Activated CD4-positive, alpha-beta T cell treated with anti-CD3 and anti-CD28 coated beads for 24 hours (primary cell): Measurements from ENCODE around the gene CARTPT.

ENCODE experiments used
- DNase-seq, 2 donors: peaks; one replicate each; pipeline ENCODE4 v3.0.0-alpha.2; 2020; ENCODE audit warnings: low read depth in 2 of 2

CARTPT gene

GRCh38 chr5:71737931-71738539 lies 19.0 kb downstream of the CARTPT start:
- no peak for DNase-seq

GRCh38 chr5:71738662-71739361 lies 19.7 kb downstream of the CARTPT start:
- no peak for DNase-seq

DNA sequence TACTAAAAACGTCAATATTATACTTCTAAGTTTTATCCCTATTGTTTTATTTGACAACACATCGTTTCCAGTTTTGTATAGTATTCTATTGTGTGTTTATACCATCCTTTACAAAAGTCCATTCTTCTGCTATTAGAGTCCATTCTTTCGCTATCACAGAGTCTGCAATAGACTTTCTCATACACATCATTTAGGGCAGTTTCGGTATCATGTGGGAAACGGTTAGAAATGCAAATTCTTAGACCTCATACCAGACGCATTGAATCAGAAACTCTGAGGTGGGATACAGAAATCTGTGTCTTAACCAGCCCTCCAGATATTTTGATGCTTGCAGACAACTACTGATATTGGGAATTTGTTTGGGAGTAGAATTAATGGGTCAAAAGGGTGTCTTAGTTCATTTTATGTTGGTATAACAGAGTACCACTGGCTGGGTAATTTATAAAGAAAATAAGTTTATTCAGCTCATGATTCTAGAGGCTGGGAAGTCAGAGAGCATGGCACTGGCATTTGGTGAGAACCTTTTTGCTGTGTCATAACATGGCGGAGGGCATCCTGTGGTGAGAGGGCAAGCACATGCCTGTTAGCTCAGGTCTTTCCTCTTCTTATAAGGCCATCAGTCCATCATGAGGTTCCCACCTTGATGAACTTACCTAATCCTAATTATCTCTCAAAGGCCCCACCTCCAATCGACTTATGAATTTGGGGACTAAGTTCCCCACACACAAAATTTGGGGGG lies 21.1 kb downstream of the CARTPT start:
- DNase-seq = no peak

DNA sequence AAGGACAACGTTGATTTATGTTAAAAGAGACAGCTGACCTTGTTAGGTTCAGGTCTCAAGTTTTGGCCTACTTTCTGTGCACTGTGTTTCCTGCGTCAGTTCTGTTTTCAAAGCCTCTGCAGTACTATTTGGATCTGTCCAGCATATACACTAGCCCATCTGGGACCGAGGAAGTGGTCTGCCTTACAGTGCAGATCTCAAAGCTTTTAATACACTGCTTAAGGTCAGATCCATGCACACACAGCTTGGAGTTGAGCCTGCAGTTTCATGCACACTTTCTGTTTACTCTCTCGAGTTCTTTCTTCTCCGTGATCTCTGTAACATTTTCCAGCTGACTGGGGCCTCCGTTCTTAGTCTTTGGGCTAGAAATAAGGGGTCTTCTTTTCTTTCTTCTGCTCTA lies 24.1 kb downstream of the CARTPT start:
- no peak for DNase-seq

DNA sequence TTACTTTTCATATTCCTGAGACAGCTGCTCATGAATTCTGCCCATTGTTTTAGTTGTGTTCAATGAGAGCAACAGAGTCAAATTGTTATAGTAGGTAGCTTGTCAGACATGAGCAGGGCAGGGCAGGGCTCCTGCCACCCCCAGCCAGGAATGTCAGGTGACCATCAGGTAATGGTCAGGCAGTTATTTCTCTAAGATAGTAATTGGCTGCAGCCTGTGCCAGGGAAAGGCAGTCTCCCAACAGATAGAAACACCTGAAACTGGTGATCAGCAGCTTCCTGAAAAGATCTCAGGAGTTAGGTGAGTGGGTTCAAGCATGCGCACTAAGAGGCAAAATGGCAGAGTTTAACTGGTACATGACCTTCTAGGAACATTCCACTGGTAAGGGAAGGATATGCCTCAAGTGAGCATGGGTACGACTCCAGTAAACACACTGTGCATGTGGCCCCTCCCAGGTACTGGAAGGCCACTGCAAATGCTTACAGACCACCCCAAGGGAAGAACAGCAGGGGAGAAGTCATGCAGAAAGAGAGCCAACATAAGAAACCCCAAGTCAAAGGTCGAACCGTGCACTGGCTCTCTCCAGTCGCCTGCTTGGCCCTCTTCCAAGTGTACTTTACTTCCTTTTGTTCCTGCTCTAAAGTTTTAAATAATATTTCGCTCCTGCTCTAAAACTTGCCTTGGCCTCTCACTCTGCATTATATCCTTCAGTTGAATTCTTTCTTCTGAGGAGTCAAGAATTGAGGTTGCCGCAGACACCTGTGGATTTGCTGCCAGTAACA lies 25.1 kb downstream of the CARTPT start:
- DNase-seq = no peak

- DNase-seq = no peak
Observed at GRCh38 chr5:71747182-71747581, 28.1 kb downstream of the CARTPT start.

DNA sequence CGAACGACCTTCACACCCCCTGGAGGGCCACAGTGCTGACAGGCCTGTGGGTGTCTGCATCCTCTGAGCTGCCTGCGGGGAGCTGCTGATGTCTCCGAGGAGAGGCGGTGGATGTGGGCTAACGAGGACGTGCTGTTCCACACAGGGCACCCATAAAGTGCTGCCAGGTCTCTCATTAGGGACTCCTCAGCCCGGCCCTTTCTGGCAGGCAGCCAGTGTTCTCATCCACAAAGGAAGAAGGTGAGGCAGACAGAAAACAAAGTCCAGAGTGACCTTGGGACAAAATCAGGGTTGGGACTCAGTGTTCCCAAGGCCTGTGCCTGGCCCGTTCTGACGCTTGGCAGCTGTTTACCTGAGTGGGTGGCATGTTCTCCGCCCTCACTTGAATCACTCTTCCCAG lies 29.3 kb downstream of the CARTPT start:
- no peak for DNase-seq

DNA sequence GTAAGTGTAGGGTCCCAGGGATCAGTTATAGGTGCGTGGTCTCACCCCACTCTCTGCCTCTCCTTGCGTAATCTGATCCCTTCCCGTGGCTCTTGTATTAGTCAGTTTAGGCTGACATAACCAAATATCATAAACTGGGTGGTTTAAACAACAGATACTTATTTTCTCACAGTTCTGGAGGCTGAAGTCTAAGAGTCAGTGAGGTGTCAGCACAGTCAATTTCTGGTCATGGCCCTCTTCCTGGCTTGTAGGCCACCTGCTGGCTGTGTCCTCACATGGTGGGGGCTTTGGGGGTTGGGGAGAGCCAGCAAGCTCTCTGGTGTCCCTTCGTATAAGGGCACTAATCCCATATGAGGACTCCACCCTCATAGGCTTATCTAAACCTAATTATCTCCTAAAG lies 32.3 kb downstream of the CARTPT start:
- no peak for DNase-seq

- no peak for DNase-seq
Observed at GRCh38 chr5:71752441-71753190, 33.5 kb downstream of the CARTPT start.

DNA sequence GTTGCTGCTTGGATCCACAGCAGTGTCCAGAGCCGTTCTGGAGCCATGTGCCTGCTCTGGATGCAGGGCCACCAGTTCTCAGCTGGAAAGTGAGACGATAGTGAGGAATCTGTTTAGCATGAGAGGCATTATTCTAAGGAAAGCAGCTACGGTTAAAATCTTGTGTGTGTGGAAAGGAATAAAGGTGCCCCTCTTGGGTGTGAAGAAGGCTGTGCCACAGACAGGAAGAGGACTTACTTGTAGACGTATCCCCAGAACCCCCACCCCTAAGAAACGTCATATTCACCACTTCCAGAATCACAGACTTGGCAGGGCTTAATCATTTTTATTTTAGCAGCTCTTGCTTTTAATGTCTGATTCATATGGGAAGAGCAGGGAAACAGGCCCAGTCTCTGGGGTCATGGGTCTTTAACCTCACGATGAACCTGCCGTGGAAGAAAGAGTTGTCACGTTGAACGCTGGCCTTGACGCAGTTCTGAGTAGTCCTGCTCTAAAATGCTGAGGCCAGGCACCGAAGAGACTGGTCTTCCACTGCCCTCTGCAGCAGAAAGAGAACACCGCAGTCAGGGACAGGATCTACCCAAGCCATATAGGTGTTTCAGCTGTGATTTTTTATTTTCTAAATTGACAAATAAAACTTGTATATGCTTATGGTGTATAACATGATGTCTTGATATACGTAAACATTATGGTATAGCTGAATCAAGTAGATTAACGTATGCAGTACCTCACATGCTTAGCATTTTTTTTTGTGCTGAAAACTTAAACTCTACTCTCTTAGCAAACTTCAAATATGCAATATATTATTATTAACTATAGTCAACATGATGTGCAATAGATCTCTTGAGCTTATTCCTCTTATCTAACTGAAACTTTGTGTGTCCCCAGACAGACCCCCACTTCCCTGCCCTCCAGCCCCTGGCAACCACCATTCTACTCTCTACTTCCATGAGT lies 38.8 kb downstream of the CARTPT start:
- DNase-seq = no peak

DNA sequence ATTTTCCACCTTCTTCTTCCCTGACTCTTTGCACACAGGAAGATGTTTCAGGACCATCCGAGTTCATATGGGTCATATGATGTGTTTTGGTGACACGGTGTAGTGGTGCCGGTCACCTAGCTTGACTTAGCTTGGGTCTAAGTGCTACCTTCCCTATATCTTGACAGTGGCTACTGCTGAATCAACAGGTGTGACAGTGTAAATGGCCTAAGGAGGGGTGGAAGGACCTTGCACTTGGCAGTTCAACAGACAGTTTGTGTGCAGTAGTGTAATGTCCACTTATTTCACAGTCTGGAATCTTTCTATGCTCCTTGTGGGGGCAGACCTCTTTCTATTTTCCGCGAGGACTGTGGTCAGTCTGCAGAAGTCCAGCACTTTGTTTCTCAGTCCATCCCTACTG lies 43.8 kb downstream of the CARTPT start:
- no peak for DNase-seq

GRCh38 chr5:71767661-71768060 lies 48.6 kb downstream of the CARTPT start:
- DNase-seq = no peak

DNA sequence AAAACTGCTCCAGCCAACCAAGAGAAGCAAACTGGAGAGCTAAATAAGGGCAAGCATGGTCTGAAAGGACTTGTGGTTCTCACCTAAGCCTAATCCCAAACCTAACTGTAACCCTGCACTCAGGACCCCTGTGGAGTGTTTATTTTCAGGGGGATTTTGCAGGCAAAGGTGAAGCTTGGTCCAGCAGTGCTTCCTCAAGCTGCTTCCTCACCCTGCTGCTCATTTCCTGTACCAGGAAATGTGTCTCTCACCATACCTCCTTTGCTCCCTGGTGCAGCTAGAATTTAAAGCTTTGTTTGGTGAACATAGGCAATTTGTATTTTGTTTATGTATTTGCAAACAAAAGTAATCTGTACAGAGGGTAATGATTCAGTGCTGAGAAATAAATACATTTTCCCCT lies 50.2 kb downstream of the CARTPT start:
- no peak for DNase-seq

- no peak for DNase-seq
Observed at GRCh38 chr5:71770381-71770780, 51.3 kb downstream of the CARTPT start.
